NCI-H146 (cell line): Measurements from ENCODE around the gene LARGE1.
"Not testable (repeated sequence)": the region's sequence is repeated elsewhere in the genome, so short reads cannot be mapped to it uniquely, and the experiment has no call there.

Experiments used
- DNase-seq: peaks from one replicate; lab custom pipeline; 2025; lab: John Stamatoyannopoulos, UW

Gene LARGE1

GRCh38 chr22:33474587-33474986 is 445.7 kb downstream of the LARGE1 start:
- DNase-seq: no peak

- DNase-seq: no peak
Measured at GRCh38 chr22:33472462-33473344, 447.6 kb downstream of the LARGE1 start.

- DNase-seq: no peak
Measured at GRCh38 chr22:33470456-33470855, 449.8 kb downstream of the LARGE1 start.

GRCh38 chr22:33467620-33468095 is 452.6 kb downstream of the LARGE1 start:
- DNase-seq: no peak

- DNase-seq: no peak
Measured at GRCh38 chr22:33467080-33467479, 453.2 kb downstream of the LARGE1 start.

GRCh38 chr22:33465554-33465953 is 454.7 kb downstream of the LARGE1 start:
- no peak for DNase-seq

GRCh38 chr22:33464698-33465097 is 455.6 kb downstream of the LARGE1 start:
- no peak for DNase-seq

- DNase-seq: no peak
Measured at GRCh38 chr22:33461698-33462434, 458.4 kb downstream of the LARGE1 start.

GRCh38 chr22:33461245-33461644 is 459.0 kb downstream of the LARGE1 start:
- DNase-seq: not testable (repeated sequence)

- no peak for DNase-seq
Measured at GRCh38 chr22:33459137-33459536, 461.1 kb downstream of the LARGE1 start.

GRCh38 chr22:33456511-33456910 is 463.8 kb downstream of the LARGE1 start:
- no peak for DNase-seq

- DNase-seq: no peak
Measured at GRCh38 chr22:33455036-33455435, 465.2 kb downstream of the LARGE1 start.

GRCh38 chr22:33451866-33452469 is 468.3 kb downstream of the LARGE1 start:
- no peak for DNase-seq

GRCh38 chr22:33450756-33451155 is 469.5 kb downstream of the LARGE1 start:
- no peak for DNase-seq

- no peak for DNase-seq
Measured at GRCh38 chr22:33447733-33448132, 472.5 kb downstream of the LARGE1 start.

- DNase-seq: no peak
Measured at GRCh38 chr22:33443683-33444082, 476.6 kb downstream of the LARGE1 start.

GRCh38 chr22:33440756-33441155 is 479.5 kb downstream of the LARGE1 start:
- peak; percentile 27 for DNase-seq

GRCh38 chr22:33438273-33438672 is 482.0 kb downstream of the LARGE1 start:
- DNase-seq: peak; percentile 2

- DNase-seq: no peak
Measured at GRCh38 chr22:33431300-33431699, 489.0 kb downstream of the LARGE1 start.

GRCh38 chr22:33429281-33429680 is 491.0 kb downstream of the LARGE1 start:
- no peak for DNase-seq

GRCh38 chr22:33427461-33427860 is 492.8 kb downstream of the LARGE1 start:
- DNase-seq: no peak

GRCh38 chr22:33426451-33426850 is 493.8 kb downstream of the LARGE1 start:
- DNase-seq: no peak

GRCh38 chr22:33421859-33422258 is 498.4 kb downstream of the LARGE1 start:
- DNase-seq: no peak
